ELR (cell line): Measurements from ENCODE around the gene KLHL6.
"Not testable (repeated sequence)": the region's sequence is repeated elsewhere in the genome, so short reads cannot be mapped to it uniquely, and the experiment has no call there.

Source experiments
- DNase-seq: peaks from one replicate; pipeline ENCODE4 v3.0.0-alpha.2; 2015; ENCODE audit warnings: low read depth

The KLHL6 gene

GRCh38 chr3:183532620-183533411 is 22.7 kb downstream of the KLHL6 start:
- DNase-seq: no peak

- DNase-seq: no peak
These were observed 25.8 kb downstream of the KLHL6 start for GRCh38 chr3:183529717-183530116.

GRCh38 chr3:183529185-183529584 is 26.3 kb downstream of the KLHL6 start:
- no peak for DNase-seq

- not testable (repeated sequence) for DNase-seq
These were observed 26.7 kb downstream of the KLHL6 start for GRCh38 chr3:183528758-183529157.

- no peak for DNase-seq
These were observed 27.8 kb downstream of the KLHL6 start for GRCh38 chr3:183527428-183528379.

- DNase-seq: peak; percentile 27
These were observed 28.6 kb downstream of the KLHL6 start for GRCh38 chr3:183526838-183527427.

GRCh38 chr3:183524476-183524875 is 31.0 kb downstream of the KLHL6 start:
- DNase-seq: no peak

- not testable (repeated sequence) for DNase-seq
These were observed 34.6 kb downstream of the KLHL6 start for GRCh38 chr3:183520741-183521556.

- not testable (repeated sequence) for DNase-seq
These were observed 35.2 kb downstream of the KLHL6 start for GRCh38 chr3:183520295-183520694.

GRCh38 chr3:183519891-183520290 is 35.6 kb downstream of the KLHL6 start:
- DNase-seq: no peak

- peak; percentile 24 for DNase-seq
These were observed 36.8 kb downstream of the KLHL6 start for GRCh38 chr3:183518491-183519251.

- DNase-seq: no peak
These were observed 37.9 kb downstream of the KLHL6 start for GRCh38 chr3:183517607-183518006.

GRCh38 chr3:183515968-183516851 is 39.3 kb downstream of the KLHL6 start:
- DNase-seq: no peak

- no peak for DNase-seq
These were observed 41.5 kb downstream of the KLHL6 start for GRCh38 chr3:183514021-183514420.

GRCh38 chr3:183513046-183513706 is 42.3 kb downstream of the KLHL6 start:
- DNase-seq: no peak

- not testable (repeated sequence) for DNase-seq
These were observed 44.0 kb downstream of the KLHL6 start for GRCh38 chr3:183511286-183512131.

- DNase-seq: no peak
These were observed 46.7 kb downstream of the KLHL6 start for GRCh38 chr3:183508821-183509220.

GRCh38 chr3:183507551-183507950 is 48.0 kb downstream of the KLHL6 start:
- DNase-seq: no peak
